ENCODE results near the gene BCKDK. TPM values are rescaled to one million over a fixed set of nuclear protein-coding genes. Genes with fewer than 3 reads are reported as not detected.

BCKDK gene
- total and polyA plus RNA-seq, 2 of the 13 experiments (the other 11 are each of a cell fraction or from before 2014, with no cell fraction given), result 24.9 to 42.6 TPM

DNA sequence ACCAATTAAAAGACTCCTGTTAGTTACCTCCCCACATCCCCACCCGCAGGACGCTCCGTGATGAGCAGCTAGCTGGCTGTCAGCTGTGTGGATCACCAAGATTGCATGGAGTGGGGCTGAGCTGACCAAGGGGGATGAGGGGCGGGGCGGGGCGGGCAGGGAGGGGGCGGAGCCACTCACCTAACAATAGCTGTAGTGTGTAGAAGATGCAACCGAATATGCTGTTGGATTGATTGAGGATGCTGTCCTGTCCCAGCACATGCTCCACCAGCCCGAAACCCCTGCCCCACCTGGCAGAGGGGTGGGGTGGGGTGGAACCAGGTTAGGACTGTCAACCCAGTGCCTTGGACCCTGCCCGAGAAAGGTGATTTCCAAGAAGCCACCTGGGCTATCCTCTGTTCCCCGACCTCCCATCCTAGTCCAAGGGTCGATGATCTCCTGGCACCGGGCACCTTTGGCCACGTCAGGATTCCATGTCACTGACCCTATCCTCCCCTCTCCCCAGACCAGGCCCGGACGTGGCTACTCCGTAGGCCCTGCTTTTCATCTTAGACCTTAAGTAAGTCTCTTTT is 15.0 kb upstream of the BCKDK start (continued):
- TF ChIP-seq, protein P1, sequence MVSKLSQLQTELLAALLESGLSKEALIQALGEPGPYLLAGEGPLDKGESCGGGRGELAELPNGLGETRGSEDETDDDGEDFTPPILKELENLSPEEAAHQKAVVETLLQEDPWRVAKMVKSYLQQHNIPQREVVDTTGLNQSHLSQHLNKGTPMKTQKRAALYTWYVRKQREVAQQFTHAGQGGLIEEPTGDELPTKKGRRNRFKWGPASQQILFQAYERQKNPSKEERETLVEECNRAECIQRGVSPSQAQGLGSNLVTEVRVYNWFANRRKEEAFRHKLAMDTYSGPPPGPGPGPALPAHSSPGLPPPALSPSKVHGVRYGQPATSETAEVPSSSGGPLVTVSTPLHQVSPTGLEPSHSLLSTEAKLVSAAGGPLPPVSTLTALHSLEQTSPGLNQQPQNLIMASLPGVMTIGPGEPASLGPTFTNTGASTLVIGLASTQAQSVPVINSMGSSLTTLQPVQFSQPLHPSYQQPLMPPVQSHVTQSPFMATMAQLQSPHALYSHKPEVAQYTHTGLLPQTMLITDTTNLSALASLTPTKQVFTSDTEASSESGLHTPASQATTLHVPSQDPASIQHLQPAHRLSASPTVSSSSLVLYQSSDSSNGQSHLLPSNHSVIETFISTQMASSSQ (IDR thresholded peaks at IDR 0.05; ENCODE audit: low read depth), result no peak
- TF ChIP-seq, protein P1 (CRISPR knock-in tag; IDR thresholded peaks at IDR 0.05; ENCODE audit: borderline replicate concordance), result no peak
- TF ChIP-seq, protein P2, sequence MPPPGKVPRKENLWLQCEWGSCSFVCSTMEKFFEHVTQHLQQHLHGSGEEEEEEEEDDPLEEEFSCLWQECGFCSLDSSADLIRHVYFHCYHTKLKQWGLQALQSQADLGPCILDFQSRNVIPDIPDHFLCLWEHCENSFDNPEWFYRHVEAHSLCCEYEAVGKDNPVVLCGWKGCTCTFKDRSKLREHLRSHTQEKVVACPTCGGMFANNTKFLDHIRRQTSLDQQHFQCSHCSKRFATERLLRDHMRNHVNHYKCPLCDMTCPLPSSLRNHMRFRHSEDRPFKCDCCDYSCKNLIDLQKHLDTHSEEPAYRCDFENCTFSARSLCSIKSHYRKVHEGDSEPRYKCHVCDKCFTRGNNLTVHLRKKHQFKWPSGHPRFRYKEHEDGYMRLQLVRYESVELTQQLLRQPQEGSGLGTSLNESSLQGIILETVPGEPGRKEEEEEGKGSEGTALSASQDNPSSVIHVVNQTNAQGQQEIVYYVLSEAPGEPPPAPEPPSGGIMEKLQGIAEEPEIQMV (CRISPR knock-in tag; IDR thresholded peaks at IDR 0.05; ENCODE audit: low read depth), result no peak
- peak; percentile 44; the same call in 1 of the 2 replicates for TF ChIP-seq RXRB (CRISPR knock-in tag; IDR thresholded peaks at IDR 0.05; ENCODE audit: borderline replicate concordance)
- TF ChIP-seq ZSCAN9 (CRISPR knock-in tag; IDR thresholded peaks at IDR 0.05; ENCODE audit: borderline replicate concordance), result no peak
- no peak for TF ChIP-seq TOPORS (CRISPR knock-in tag; IDR thresholded peaks at IDR 0.05)
- TF ChIP-seq, protein P3, sequence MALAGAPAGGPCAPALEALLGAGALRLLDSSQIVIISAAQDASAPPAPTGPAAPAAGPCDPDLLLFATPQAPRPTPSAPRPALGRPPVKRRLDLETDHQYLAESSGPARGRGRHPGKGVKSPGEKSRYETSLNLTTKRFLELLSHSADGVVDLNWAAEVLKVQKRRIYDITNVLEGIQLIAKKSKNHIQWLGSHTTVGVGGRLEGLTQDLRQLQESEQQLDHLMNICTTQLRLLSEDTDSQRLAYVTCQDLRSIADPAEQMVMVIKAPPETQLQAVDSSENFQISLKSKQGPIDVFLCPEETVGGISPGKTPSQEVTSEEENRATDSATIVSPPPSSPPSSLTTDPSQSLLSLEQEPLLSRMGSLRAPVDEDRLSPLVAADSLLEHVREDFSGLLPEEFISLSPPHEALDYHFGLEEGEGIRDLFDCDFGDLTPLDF (CRISPR knock-in tag; IDR thresholded peaks at IDR 0.05), result no peak
- TF ChIP-seq ETS1 (CRISPR knock-in tag; IDR thresholded peaks at IDR 0.05), result no peak
- TF ChIP-seq TFDP1 (CRISPR knock-in tag; IDR thresholded peaks at IDR 0.05; ENCODE audit: borderline replicate concordance), result 0 out of 2 replicates have a peak, but pooled peaks have one; percentile 34
- no peak for TF ChIP-seq ZNF337 (CRISPR knock-in tag; IDR thresholded peaks at IDR 0.05; ENCODE audit: borderline replicate concordance, low read depth)
- no peak for TF ChIP-seq ZNF326 (CRISPR knock-in tag; IDR thresholded peaks at IDR 0.05; ENCODE audit: borderline replicate concordance)
- peak; percentile 23; the same call in 1 of the 2 replicates for TF ChIP-seq GATAD2A (CRISPR knock-in tag; IDR thresholded peaks at IDR 0.05)
- TF ChIP-seq, protein P4, sequence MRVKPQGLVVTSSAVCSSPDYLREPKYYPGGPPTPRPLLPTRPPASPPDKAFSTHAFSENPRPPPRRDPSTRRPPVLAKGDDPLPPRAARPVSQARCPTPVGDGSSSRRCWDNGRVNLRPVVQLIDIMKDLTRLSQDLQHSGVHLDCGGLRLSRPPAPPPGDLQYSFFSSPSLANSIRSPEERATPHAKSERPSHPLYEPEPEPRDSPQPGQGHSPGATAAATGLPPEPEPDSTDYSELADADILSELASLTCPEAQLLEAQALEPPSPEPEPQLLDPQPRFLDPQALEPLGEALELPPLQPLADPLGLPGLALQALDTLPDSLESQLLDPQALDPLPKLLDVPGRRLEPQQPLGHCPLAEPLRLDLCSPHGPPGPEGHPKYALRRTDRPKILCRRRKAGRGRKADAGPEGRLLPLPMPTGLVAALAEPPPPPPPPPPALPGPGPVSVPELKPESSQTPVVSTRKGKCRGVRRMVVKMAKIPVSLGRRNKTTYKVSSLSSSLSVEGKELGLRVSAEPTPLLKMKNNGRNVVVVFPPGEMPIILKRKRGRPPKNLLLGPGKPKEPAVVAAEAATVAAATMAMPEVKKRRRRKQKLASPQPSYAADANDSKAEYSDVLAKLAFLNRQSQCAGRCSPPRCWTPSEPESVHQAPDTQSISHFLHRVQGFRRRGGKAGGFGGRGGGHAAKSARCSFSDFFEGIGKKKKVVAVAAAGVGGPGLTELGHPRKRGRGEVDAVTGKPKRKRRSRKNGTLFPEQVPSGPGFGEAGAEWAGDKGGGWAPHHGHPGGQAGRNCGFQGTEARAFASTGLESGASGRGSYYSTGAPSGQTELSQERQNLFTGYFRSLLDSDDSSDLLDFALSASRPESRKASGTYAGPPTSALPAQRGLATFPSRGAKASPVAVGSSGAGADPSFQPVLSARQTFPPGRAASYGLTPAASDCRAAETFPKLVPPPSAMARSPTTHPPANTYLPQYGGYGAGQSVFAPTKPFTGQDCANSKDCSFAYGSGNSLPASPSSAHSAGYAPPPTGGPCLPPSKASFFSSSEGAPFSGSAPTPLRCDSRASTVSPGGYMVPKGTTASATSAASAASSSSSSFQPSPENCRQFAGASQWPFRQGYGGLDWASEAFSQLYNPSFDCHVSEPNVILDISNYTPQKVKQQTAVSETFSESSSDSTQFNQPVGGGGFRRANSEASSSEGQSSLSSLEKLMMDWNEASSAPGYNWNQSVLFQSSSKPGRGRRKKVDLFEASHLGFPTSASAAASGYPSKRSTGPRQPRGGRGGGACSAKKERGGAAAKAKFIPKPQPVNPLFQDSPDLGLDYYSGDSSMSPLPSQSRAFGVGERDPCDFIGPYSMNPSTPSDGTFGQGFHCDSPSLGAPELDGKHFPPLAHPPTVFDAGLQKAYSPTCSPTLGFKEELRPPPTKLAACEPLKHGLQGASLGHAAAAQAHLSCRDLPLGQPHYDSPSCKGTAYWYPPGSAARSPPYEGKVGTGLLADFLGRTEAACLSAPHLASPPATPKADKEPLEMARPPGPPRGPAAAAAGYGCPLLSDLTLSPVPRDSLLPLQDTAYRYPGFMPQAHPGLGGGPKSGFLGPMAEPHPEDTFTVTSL (CRISPR knock-in tag; IDR thresholded peaks at IDR 0.05; ENCODE audit: borderline replicate concordance), result no peak
- no peak for TF ChIP-seq ATF7-NPFF (CRISPR knock-in tag; IDR thresholded peaks at IDR 0.05; ENCODE audit: low read depth)
